Hepatocyte (in vitro differentiated cells): ENCODE measurements around the gene HTT.

ENCODE experiments used
- CTCF ChIP-seq: fragments of 200-600 bp; sonication (generic); IDR thresholded peaks from 2 replicates; pipeline ENCODE4 v1.5.1; 2016; ENCODE audit warnings: antibody characterized with exemption, mild to moderate bottlenecking; ENCODE audit not compliant: poor library complexity
- EZH2 ChIP-seq: fragments of 200-600 bp; sonication (generic); IDR thresholded peaks from 2 replicates; pipeline ENCODE4 v1.6.1; 2016; ENCODE audit warnings: antibody characterized with exemption, mild to moderate bottlenecking, borderline replicate concordance
- EZH2phosphoT487 ChIP-seq: fragments of 200-600 bp; sonication (generic); IDR thresholded peaks from one replicate; pipeline ENCODE4 v1.6.1; 2018; ENCODE audit warnings: antibody characterized with exemption, mild to moderate bottlenecking, low read depth, moderate library complexity; ENCODE audit not compliant: unreplicated experiment, severe bottlenecking

- no peak for TF ChIP-seq CTCF
- TF ChIP-seq EZH2, result no peak
- TF ChIP-seq EZH2phosphoT487, result no peak
Measured at GRCh38 chr4:3233391-3234071, 159.1 kb downstream of the HTT start.
